Upper lobe of right lung (tissue), 1 donor: Measurements from ENCODE around the gene ERVV-1. TPM values are rescaled to one million over a fixed set of nuclear protein-coding genes. Genes with fewer than 3 reads are reported as not detected.
"Not testable (repeated sequence)": the region's sequence is repeated elsewhere in the genome, so short reads cannot be mapped to it uniquely, and the experiment has no call there.

Experiments
- ATAC-seq: fragments of 200-7000 bp; cut with Tn5 transposase; one replicate; pipeline ENCODE4 v1.9.1; 2020; ENCODE audit warnings: mild to moderate bottlenecking, moderate library complexity
- DNase-seq: peaks from one replicate; pipeline ENCODE4 v3.0.0-alpha.2; 2020
- H3K27ac ChIP-seq: fragments of 200-600 bp; one replicate; pipeline ENCODE4 v1.8.0; 2022
- H3K27me3 ChIP-seq: fragments of 200-600 bp; one replicate; pipeline ENCODE4 v1.8.0; 2022; ENCODE audit warnings: mild to moderate bottlenecking
- H3K36me3 ChIP-seq: fragments of 200-600 bp; one replicate; pipeline ENCODE4 v1.8.0; 2022
- H3K4me1 ChIP-seq: fragments of 200-600 bp; one replicate; pipeline ENCODE4 v1.8.0; 2022
- H3K4me3 ChIP-seq: fragments of 200-600 bp; one replicate; pipeline ENCODE4 v1.8.0; 2022; ENCODE audit warnings: mild to moderate bottlenecking
- H3K9me3 ChIP-seq: fragments of 200-600 bp; one replicate; pipeline ENCODE4 v1.8.0; 2022
- CTCF ChIP-seq: fragments of 200-600 bp; IDR thresholded peaks from one replicate; pipeline ENCODE4 v1.8.0; 2022; ENCODE audit warnings: antibody characterized with exemption
- intact Hi-C: fragments of 100-400 bp; cut with DNase I; formaldehyde crosslinking; loops from one replicate; pipeline ENCODE4 v1.11.0; 2022
- long read RNA-seq: library from polyadenylated mRNA; unstranded; transcript quantifications from one replicate; pipeline ENCODE4 v2.0.0, GENCODE V29; 2021
- total RNA-seq: library from RNA; stranded (reverse); fragmentation: NEBNext Ultra II Directional; extraction: Animal tissue kit (Norgen Biotek cat#: 25700); gene quantifications from one replicate; pipeline ENCODE4 v1.2.1, GENCODE V29; 2021
- donor health status: DM: no; HTN: yes; CAD: no; lungs with severe emphysema.

The ERVV-1 gene, protein sequence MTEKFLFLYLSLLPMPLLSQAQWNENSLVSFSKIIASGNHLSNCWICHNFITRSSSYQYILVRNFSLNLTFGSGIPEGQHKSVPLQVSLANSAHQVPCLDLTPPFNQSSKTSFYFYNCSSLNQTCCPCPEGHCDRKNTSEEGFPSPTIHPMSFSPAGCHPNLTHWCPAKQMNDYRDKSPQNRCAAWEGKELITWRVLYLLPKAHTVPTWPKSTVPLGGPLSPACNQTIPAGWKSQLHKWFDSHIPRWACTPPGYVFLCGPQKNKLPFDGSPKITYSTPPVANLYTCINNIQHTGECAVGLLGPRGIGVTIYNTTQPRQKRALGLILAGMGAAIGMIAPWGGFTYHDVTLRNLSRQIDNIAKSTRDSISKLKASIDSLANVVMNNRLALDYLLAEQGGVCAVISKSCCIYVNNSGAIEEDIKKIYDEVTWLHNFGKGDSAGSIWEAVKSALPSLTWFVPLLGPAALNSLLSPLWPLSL
- total RNA-seq, result not detected
- long read RNA-seq, result 0 reads

DNA sequence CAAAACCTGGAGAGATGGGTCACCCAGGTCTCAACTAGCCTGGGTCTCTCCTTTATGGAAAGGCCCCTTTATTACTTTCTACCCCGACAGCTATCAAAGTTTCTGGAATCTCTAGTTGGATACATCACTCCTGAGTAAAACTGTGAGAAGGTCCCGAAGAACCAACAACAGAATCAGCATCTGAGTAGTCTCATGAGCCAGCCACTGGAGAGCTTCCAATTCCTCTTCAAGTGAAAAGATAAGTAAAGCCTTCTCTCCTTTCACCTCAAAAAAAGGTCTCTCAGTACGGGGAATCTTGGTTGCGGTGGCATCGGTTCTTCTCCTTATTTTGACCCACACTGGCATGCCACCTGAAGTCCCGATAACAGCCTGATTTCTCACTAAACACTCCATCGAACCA is at the start of gene ERVV-1:
Gene ERVV-1, plus strand, starts transcription at position 301 of the 400 bp plus-strand sequence. CDS start 170 bp downstream, outside the sequence.
- Histone ChIP-seq H3K4me3 (no peak within 1 kb of the TSS), H3K4me1 (no peaks in the 10 kb centered on the region), H3K27ac (no peak within 1 kb of the TSS), H3K27me3 (no peaks in the 10 kb centered on the region), H3K9me3 (no peaks in the 10 kb centered on the region), H3K36me3 (no peaks in the 10 kb centered on the region)
- intact Hi-C loops, result no loop called here
- no peak for TF ChIP-seq CTCF
- DNase-seq (no peak), ATAC-seq (no peak)

GRCh38 chr19:52967772-52968171 is 45.9 kb upstream of the ERVV-1 start:
- Histone ChIP-seq H3K36me3 (no peaks in the 10 kb centered on the region), H3K9me3 (no peaks in the 10 kb centered on the region), H3K4me1 (peaks cover 9% of the 10 kb centered on the region), H3K27me3 (no peaks in the 10 kb centered on the region), H3K27ac (no peak overlapping the region), H3K4me3 (no peak overlapping the region)
- ATAC-seq (no peak), DNase-seq (no peak)
- TF ChIP-seq CTCF, result no peak
- intact Hi-C loops, result no loop called here

GRCh38 chr19:52981329-52981728 is 32.4 kb upstream of the ERVV-1 start:
- Histone ChIP-seq H3K9me3 (no peaks in the 10 kb centered on the region), H3K27me3 (no peaks in the 10 kb centered on the region), H3K27ac (no peak overlapping the region), H3K4me1 (no peaks in the 10 kb centered on the region), H3K36me3 (peaks cover 9% of the 10 kb centered on the region), H3K4me3 (no peak overlapping the region)
- TF ChIP-seq CTCF, result no peak
- intact Hi-C loops, result no loop called here
- DNase-seq, result no peak
- no peak for ATAC-seq

DNA sequence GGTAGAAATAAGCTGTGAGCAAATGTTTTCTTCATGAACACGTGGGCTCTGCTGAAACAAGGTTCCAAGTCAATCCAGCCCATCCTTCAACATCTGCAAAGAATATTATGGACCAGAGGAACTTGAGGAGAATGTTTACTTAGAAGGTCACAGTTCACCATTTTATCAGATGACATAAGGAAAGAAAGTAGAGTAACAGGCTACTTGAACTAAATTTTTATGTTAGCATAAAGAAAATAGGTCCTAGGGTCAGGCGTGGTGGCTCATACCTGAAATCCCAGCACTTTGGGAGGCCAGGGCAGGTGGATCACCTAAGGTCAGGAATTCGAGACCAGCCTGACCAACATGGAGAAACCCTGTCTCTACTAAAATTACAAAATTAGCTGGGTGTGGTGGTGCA is 30.6 kb upstream of the ERVV-1 start:
- ATAC-seq, DNase-seq, H3K9me3 ChIP-seq, H3K36me3 ChIP-seq, intact Hi-C loops, H3K4me1 ChIP-seq, H3K4me3 ChIP-seq, H3K27ac ChIP-seq, H3K27me3 ChIP-seq: not testable (repeated sequence)

- TF ChIP-seq CTCF, result no peak
- Histone ChIP-seq H3K36me3 (peaks cover 10% of the 10 kb centered on the region), H3K27me3 (no peaks in the 10 kb centered on the region), H3K4me3 (no peak overlapping the region), H3K9me3 (no peaks in the 10 kb centered on the region), H3K27ac (no peak overlapping the region), H3K4me1 (peaks cover under 1% of the 10 kb centered on the region)
- DNase-seq, result no peak
- ATAC-seq, result no peak
- intact Hi-C loops, result no loop called here
Measured at GRCh38 chr19:52987221-52987620, 26.5 kb upstream of the ERVV-1 start.

GRCh38 chr19:52988506-52988905 is 25.2 kb upstream of the ERVV-1 start:
- no peak for DNase-seq
- TF ChIP-seq CTCF, result no peak
- Histone ChIP-seq H3K36me3 (peaks cover 10% of the 10 kb centered on the region), H3K4me3 (no peak overlapping the region), H3K9me3 (no peaks in the 10 kb centered on the region), H3K4me1 (peaks cover 6% of the 10 kb centered on the region), H3K27me3 (no peaks in the 10 kb centered on the region), H3K27ac (no peak overlapping the region)
- intact Hi-C loops, result no loop called here
- no peak for ATAC-seq
